Neural progenitor cell (in vitro differentiated cells): ENCODE measurements around the gene GRM8.

Experiments used
- CTCF ChIP-seq: fragments of 200-600 bp; sonication (generic); IDR thresholded peaks from 2 replicates; pipeline ENCODE4 v1.5.1; 2017; ENCODE audit warnings: antibody characterized with exemption, mild to moderate bottlenecking
- EZH2 ChIP-seq: fragments of 200-600 bp; sonication (generic); IDR thresholded peaks from 2 replicates; pipeline ENCODE4 v1.6.1; 2017; ENCODE audit warnings: antibody characterized with exemption, mild to moderate bottlenecking, moderate library complexity
- EZH2phosphoT487 ChIP-seq: fragments of 200-600 bp; sonication (generic); IDR thresholded peaks from 2 replicates; pipeline ENCODE4 v1.6.1; 2017; ENCODE audit warnings: antibody characterized with exemption

GRCh38 chr7:127154958-127155357, 97.8 kb downstream of the GRM8 start:
- TF ChIP-seq EZH2phosphoT487, result no peak
- TF ChIP-seq CTCF, result no peak
- no peak for TF ChIP-seq EZH2
